Measurements from ENCODE around the gene PNMA6A.
"Not testable (repeated sequence)": the region's sequence is repeated elsewhere in the genome, so short reads cannot be mapped to it uniquely, and the experiment has no call there.

DNA sequence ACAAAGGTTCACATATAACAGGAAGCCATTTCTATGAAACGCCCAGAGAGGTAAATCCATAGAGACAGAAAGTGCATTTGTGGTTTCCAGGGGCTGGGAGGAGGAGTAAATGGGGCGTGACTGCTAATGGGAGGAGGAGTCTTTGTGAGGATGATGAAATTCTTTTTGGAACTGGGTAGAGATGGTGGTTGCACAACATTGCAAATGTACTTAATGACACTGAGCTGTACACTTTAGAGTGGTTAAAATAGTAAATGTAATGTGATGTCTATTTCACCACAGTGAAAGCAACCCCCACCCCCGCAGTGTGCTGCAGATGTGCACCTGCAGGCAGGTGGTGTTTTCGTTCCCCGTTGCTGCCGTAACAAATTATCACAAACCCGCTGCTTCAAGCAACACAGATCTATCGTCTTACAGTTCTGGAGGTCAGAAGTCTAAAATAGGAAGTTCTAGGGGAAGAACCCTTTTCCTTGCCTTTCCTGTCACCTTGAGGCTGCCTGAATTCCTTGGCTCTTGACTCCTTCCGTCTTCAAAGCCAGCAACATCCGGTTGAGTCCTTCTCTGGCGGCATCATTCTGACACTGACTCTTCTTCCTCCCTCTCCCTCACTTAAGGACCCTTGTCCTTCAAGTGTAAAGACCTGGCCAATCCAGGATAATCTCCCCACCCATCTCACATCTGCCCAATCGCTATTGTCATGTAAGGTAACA, 34.0 kb downstream of the PNMA6A start:
- TF ChIP-seq, protein P1, sequence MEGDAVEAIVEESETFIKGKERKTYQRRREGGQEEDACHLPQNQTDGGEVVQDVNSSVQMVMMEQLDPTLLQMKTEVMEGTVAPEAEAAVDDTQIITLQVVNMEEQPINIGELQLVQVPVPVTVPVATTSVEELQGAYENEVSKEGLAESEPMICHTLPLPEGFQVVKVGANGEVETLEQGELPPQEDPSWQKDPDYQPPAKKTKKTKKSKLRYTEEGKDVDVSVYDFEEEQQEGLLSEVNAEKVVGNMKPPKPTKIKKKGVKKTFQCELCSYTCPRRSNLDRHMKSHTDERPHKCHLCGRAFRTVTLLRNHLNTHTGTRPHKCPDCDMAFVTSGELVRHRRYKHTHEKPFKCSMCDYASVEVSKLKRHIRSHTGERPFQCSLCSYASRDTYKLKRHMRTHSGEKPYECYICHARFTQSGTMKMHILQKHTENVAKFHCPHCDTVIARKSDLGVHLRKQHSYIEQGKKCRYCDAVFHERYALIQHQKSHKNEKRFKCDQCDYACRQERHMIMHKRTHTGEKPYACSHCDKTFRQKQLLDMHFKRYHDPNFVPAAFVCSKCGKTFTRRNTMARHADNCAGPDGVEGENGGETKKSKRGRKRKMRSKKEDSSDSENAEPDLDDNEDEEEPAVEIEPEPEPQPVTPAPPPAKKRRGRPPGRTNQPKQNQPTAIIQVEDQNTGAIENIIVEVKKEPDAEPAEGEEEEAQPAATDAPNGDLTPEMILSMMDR (IDR thresholded peaks at IDR 0.05): not testable (repeated sequence)
- TF ChIP-seq POLR2A (IDR thresholded peaks at IDR 0.05): not testable (repeated sequence)
